Activated T-cell treated with anti-CD3 and anti-CD28 coated beads, Interleukin-2, amount 50 U/mL, for 72 hours (primary cell): ENCODE results near the gene SNX3. TPM values are rescaled to one million over a fixed set of nuclear protein-coding genes. Genes with fewer than 3 reads are reported as not detected.

Source experiments
- ATAC-seq, 2 donors: fragments of 150-1000 bp; cut with Tn5 transposase; replicated peaks in 1 of 2; 2 replicates each; pipeline ENCODE4 v1.10.0; 2021; ENCODE audit warnings: moderate library complexity in 2 of 2, mild to moderate bottlenecking in 1 of 2
- DNase-seq, 2 donors: peaks; one replicate each; pipeline ENCODE4 v3.0.0; 2021 to 2022; ENCODE audit warnings: mixed read lengths in 1 of 2
- H3K27ac Mint-ChIP-seq: one replicate; pipeline ENCODE4 v1.8.0; 2022; ENCODE audit warnings: mild to moderate bottlenecking, moderate library complexity, mixed read lengths
- H3K27me3 Mint-ChIP-seq: one replicate; pipeline ENCODE4 v1.8.0; 2022; ENCODE audit warnings: low read depth, mixed read lengths
- H3K36me3 Mint-ChIP-seq, 2 donors: one replicate each; pipeline ENCODE4 v1.8.0; 2022; ENCODE audit warnings: mixed read lengths in 2 of 2, mild to moderate bottlenecking in 1 of 2; ENCODE audit not compliant: insufficient read depth in 2 of 2
- H3K4me1 Mint-ChIP-seq: one replicate; pipeline ENCODE4 v1.8.0; 2022; ENCODE audit warnings: low read depth, mixed read lengths
- H3K4me3 Mint-ChIP-seq, 2 donors: one replicate each; pipeline ENCODE4 v1.8.0; 2022; ENCODE audit warnings: mild to moderate bottlenecking in 2 of 2, mixed read lengths in 2 of 2, moderate library complexity in 2 of 2
- H3K9me3 Mint-ChIP-seq, 2 donors: one replicate each; pipeline ENCODE4 v1.8.0; 2022; ENCODE audit warnings: mixed read lengths in 2 of 2
- total RNA-seq, 2 donors: library from RNA; stranded (reverse); gene quantifications; one replicate each; pipeline ENCODE4 v1.2.3, GENCODE V29; 2022

The SNX3 gene
- total RNA-seq, 2 donors from 2014 or later, result 58.7 to 61.4 TPM

- no peak for ATAC-seq
- peaks cover 59% of the 10 kb centered on the region for H3K4me1 Mint-ChIP-seq
Measured at GRCh38 chr6:108170332-108171290, 90.2 kb downstream of the SNX3 start.

GRCh38 chr6:108169464-108170331 lies 91.1 kb downstream of the SNX3 start:
- Mint-ChIP-seq H3K36me3 (no peaks in the 10 kb centered on the region), H3K9me3 (no peaks in the 10 kb centered on the region), H3K4me3 (peak overlapping the region; percentile 77 to 80), H3K27me3 (peaks cover 89% of the 10 kb centered on the region), H3K27ac (no peak overlapping the region), H3K4me1 (peaks cover 58% of the 10 kb centered on the region)
- peak in 1 of 2 donors; percentile 7 for DNase-seq
- peak; percentile 27 to 32 for ATAC-seq

More at GRCh38 chr6:108170332-108171290, 90.2 kb downstream of the SNX3 start:
- Mint-ChIP-seq H3K4me3 (peak overlapping the region in 1 of 2 donors; percentile 65), H3K27me3 (peaks cover 89% of the 10 kb centered on the region), H3K9me3 (no peaks in the 10 kb centered on the region), H3K27ac (no peak overlapping the region), H3K36me3 (no peaks in the 10 kb centered on the region)
- DNase-seq, result no peak

GRCh38 chr6:108168501-108169463 lies 92.1 kb downstream of the SNX3 start:
- Mint-ChIP-seq H3K27me3 (peaks cover 89% of the 10 kb centered on the region), H3K4me3 (peak overlapping the region; percentile 77 to 80), H3K36me3 (no peaks in the 10 kb centered on the region), H3K4me1 (peaks cover 53% of the 10 kb centered on the region), H3K9me3 (no peaks in the 10 kb centered on the region), H3K27ac (no peak overlapping the region)
- DNase-seq, result peak in 1 of 2 donors; percentile 52
- ATAC-seq, result peak; percentile 54 to 58

- H3K27me3 Mint-ChIP-seq, result peaks cover 89% of the 10 kb centered on the region
- DNase-seq, result no peak
- H3K4me3 Mint-ChIP-seq, result peak overlapping the region; percentile 77 to 80
- H3K27ac Mint-ChIP-seq, result no peak overlapping the region
- H3K36me3 Mint-ChIP-seq, result no peaks in the 10 kb centered on the region
- no peaks in the 10 kb centered on the region for H3K9me3 Mint-ChIP-seq
- ATAC-seq, result peak in 1 of 2 donors; percentile 11
- H3K4me1 Mint-ChIP-seq, result peaks cover 56% of the 10 kb centered on the region
Measured at GRCh38 chr6:108168090-108168463, 92.8 kb downstream of the SNX3 start.

- Mint-ChIP-seq H3K4me3 (peak overlapping the region; percentile 77 to 80), H3K4me1 (peaks cover 56% of the 10 kb centered on the region), H3K27me3 (peaks cover 89% of the 10 kb centered on the region), H3K9me3 (no peaks in the 10 kb centered on the region), H3K36me3 (no peaks in the 10 kb centered on the region), H3K27ac (peak overlapping the region; percentile 43)
- DNase-seq (peak in 1 of 2 donors; percentile 8), ATAC-seq (no peak)
Measured at GRCh38 chr6:108167449-108168089, 93.3 kb downstream of the SNX3 start.

- Mint-ChIP-seq H3K9me3 (no peaks in the 10 kb centered on the region), H3K27ac (peak overlapping the region; percentile 43), H3K36me3 (no peaks in the 10 kb centered on the region), H3K4me3 (peak overlapping the region; percentile 77 to 80), H3K27me3 (peaks cover 89% of the 10 kb centered on the region), H3K4me1 (peaks cover 56% of the 10 kb centered on the region)
- DNase-seq, result no peak
- ATAC-seq, result no peak
Measured at GRCh38 chr6:108166664-108167448, 94.0 kb downstream of the SNX3 start.

GRCh38 chr6:108165714-108166663 lies 94.9 kb downstream of the SNX3 start, which contains the start of gene NR2E1:
Gene NR2E1, plus strand, starts transcription at chr6:108166022. Its CDS starts 744 bp downstream, at chr6:108166766.
- no peak for ATAC-seq
- no peak for DNase-seq
- Mint-ChIP-seq H3K27me3 (peaks cover 89% of the 10 kb centered on the region), H3K9me3 (no peaks in the 10 kb centered on the region), H3K4me1 (peaks cover 51% of the 10 kb centered on the region), H3K27ac (peak within 1 kb of the TSS; percentile 42), H3K4me3 (peak within 1 kb of the TSS; percentile 77 to 80), H3K36me3 (no peaks in the 10 kb centered on the region)

- Mint-ChIP-seq H3K4me1 (peaks cover 42% of the 10 kb centered on the region), H3K9me3 (no peaks in the 10 kb centered on the region), H3K4me3 (peak overlapping the region; percentile 21 to 49), H3K36me3 (no peaks in the 10 kb centered on the region), H3K27me3 (peaks cover 89% of the 10 kb centered on the region), H3K27ac (peak overlapping the region; percentile 42)
- DNase-seq, result no peak
- no peak for ATAC-seq
Measured at GRCh38 chr6:108164815-108165706, 95.8 kb downstream of the SNX3 start.

GRCh38 chr6:108164543-108164814 lies 96.4 kb downstream of the SNX3 start:
- DNase-seq (no peak), ATAC-seq (no peak)
- Mint-ChIP-seq H3K36me3 (no peaks in the 10 kb centered on the region), H3K27me3 (peaks cover 89% of the 10 kb centered on the region), H3K9me3 (no peaks in the 10 kb centered on the region), H3K4me1 (peaks cover 37% of the 10 kb centered on the region), H3K27ac (no peak overlapping the region), H3K4me3 (peak overlapping the region in 1 of 2 donors; percentile 42)
